GM19397 (cell line): Measurements from ENCODE around the gene MAP1S.

Experiments
- ATAC-seq: cut with Tn5 transposase; IDR thresholded peaks from one replicate; pipeline ENCODE4 v1.9.1; 2021; ENCODE audit warnings: mild to moderate bottlenecking, moderate library complexity; ENCODE audit not compliant: unreplicated experiment

Gene MAP1S

DNA sequence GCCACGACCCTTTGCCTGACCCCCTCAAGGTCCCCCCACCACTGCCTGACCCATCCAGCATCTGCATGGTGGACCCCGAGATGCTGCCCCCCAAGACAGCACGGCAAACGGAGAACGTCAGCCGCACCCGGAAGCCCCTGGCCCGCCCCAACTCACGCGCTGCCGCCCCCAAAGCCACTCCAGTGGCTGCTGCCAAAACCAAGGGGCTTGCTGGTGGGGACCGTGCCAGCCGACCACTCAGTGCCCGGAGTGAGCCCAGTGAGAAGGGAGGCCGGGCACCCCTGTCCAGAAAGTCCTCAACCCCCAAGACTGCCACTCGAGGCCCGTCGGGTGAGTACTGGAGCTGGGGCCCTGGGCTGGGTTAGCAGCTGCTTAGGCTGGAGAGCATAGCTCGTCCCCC lies 8.6 kb downstream of the MAP1S start:
- ATAC-seq = no peak

GRCh38 chr19:17733127-17733526 lies 13.8 kb downstream of the MAP1S start:
- no peak for ATAC-seq

DNA sequence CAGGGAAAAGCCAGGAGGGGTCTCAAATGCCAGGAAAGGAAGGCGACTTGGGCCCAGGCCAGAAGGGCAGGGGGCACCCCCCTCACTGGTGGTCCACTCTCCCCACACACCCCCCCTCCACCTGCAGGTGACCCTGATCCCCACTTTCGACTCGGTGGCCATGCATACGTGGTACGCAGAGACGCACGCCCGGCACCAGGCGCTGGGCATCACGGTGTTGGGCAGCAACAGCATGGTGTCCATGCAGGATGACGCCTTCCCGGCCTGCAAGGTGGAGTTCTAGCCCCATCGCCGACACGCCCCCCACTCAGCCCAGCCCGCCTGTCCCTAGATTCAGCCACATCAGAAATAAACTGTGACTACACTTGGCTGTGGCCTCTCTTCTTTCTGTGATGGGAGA lies 14.9 kb downstream of the MAP1S start:
- ATAC-seq = no peak

- no peak for ATAC-seq
These were observed 16.1 kb downstream of the MAP1S start for GRCh38 chr19:17735410-17735809.

DNA sequence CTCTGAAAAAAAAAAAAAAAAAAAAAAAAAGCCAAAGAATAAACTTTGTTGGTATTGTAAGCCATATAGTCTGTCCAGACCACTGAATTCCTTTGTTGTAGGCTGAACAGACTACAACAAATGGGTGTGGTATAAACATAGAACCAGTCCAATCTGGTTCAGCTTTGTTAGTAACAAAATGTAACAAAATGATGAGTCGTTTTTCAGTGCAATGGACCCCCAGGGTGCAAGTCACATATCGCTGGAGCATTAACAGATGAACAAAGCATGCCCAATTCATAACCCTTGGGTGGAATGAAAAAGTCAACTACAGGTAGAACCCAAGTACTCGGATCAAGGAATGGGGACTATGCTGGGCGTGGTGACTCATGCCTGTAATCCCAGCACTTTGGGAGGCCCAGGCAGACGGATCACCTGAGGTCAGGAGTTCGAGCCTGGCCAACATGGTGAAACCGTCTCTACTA lies 18.4 kb downstream of the MAP1S start:
- no peak for ATAC-seq

- no peak for ATAC-seq
These were observed 20.0 kb downstream of the MAP1S start for GRCh38 chr19:17739121-17739875.

GRCh38 chr19:17741456-17741855 lies 22.2 kb downstream of the MAP1S start:
- no peak for ATAC-seq

GRCh38 chr19:17743874-17744580 lies 24.7 kb downstream of the MAP1S start:
- no peak for ATAC-seq

- peak; percentile 78 for ATAC-seq
These were observed 28.2 kb downstream of the MAP1S start for GRCh38 chr19:17747205-17748098.

DNA sequence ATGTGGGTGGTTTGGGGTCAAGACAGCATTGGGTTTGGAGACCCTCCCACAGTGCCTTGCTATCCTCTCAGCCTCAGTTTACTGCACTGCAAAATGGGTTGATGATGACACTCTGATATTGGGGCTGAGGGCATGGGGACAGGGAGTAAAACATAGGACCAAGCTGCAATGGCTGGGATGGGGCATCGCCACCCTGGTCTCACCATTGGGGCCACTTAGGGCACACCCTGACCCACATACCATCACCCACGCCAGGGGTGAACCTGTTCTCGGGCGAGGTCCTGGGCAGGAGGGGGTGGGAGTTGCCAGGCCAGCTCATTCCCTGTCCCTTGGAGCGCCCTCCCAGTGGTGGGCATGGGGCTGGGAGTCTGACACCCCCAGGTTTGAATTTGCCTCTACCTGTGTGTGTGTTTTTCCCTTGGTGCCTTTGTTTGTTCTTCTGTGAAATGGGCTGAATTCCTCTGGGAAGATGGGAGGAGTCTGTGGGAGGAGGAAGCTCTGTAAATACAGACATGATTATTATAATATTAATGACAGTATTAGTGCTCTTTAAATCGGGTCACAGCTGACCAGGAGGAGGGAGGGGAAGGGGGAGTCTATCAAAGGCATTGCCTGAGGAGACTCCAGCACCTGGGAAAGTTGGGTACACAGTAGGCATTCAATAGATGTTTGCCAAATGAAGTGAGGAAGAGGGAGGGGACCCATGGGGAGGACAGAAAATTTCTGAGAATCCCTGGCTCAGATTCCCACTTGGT lies 29.8 kb downstream of the MAP1S start:
- no peak for ATAC-seq

GRCh38 chr19:17749912-17750317 lies 30.6 kb downstream of the MAP1S start:
- no peak for ATAC-seq

DNA sequence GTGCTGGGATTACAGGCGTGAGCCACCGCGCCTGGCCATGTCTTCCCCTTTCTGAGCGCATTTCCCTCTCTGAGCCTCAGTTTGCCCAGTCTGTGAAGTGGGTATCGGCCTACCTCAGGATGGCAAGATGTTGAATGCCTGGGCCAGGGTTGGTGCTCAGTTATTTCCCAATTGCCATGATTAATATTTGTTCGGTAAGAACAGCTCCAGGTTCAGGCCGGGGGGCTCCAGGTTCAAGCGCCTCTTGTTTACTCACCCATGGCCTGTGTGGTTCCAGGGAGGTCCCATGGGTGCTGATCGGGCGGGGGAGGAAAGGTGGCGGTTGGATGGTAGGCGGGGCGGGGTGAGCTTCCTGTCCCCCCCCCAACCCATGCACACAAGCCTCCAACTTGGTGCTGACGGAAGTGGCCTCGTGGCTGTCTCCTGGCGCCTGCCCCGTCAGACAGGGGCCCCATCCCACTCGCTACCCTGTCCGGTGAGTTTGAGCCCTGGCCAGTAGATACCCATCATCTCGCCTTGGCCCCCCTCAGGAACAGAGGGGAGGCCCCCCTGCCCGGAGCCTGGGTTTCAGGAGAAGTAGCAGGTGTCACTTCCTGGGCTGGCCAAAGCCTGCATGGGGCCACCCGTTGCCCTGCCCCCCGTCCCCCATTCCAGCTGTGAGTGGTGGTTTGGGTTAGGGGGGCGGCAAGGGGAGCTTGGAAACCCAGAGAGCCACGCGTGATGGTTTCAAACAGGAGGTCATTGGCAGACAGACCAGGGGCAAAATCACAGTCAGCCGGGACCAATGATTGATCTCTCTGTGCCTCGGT lies 32.0 kb downstream of the MAP1S start, which contains the start of gene FCHO1:
Gene FCHO1, plus strand, starts transcription at position 375 of the 809 bp plus-strand sequence. CDS start 3,688 bp downstream, outside the sequence.
- ATAC-seq = peak; percentile 38

GRCh38 chr19:17751912-17752273 lies 32.6 kb downstream of the MAP1S start:
- no peak for ATAC-seq

- ATAC-seq = no peak
These were observed 33.8 kb downstream of the MAP1S start for GRCh38 chr19:17752865-17753639.

DNA sequence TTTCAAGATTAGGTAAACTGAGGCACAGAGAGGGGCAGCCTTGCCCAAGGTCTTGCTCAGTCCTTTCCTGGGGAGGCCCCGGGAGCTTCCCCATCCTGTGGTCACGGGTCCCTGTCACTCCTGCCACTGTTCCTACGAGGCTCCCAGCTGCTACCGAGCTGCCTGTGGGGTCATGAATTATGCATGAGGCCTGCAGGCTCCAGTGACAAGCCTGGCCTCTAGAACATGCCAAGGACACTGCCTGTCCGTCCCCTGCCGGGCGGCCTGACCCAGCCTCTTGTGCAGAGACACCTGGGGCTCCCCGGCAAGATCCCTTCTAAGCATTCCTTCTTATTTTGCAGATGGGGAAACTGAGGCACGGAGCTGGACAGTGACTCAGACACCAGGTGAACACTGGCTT lies 34.7 kb downstream of the MAP1S start:
- no peak for ATAC-seq

GRCh38 chr19:17754634-17755442 lies 35.6 kb downstream of the MAP1S start:
- no peak for ATAC-seq

- ATAC-seq = no peak
These were observed 36.2 kb downstream of the MAP1S start for GRCh38 chr19:17755443-17755890.
